NK-92 (cell line): ENCODE data around the gene PLD1.
"Not testable (repeated sequence)": the region's sequence is repeated elsewhere in the genome, so short reads cannot be mapped to it uniquely, and the experiment has no call there.

ENCODE experiments used
- DNase-seq: peaks from one replicate; lab custom pipeline; 2025; ENCODE audit not compliant: unreplicated experiment; lab: John Stamatoyannopoulos, UW

PLD1 gene

DNA sequence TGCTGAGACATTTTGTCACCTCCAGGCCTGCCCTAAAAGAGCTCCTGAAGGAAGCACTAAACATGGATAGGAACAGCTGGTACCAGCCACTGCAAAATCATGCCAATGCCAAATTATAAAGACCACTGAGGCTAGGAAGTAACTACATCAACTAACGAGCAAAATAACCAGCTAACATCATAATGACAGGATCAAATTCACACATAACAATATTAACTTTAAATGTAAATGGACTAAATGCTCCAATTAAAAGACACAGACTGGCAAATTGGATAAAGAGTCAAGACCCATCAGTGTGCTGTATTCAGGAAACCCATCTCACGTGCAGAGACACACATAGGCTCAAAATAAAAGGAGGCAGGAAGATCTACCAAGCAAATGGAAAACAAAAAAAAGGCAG is 183.5 kb downstream of the PLD1 start:
- not testable (repeated sequence) for DNase-seq

GRCh38 chr3:171622126-171622525 is 188.2 kb downstream of the PLD1 start:
- DNase-seq, result no peak

DNA sequence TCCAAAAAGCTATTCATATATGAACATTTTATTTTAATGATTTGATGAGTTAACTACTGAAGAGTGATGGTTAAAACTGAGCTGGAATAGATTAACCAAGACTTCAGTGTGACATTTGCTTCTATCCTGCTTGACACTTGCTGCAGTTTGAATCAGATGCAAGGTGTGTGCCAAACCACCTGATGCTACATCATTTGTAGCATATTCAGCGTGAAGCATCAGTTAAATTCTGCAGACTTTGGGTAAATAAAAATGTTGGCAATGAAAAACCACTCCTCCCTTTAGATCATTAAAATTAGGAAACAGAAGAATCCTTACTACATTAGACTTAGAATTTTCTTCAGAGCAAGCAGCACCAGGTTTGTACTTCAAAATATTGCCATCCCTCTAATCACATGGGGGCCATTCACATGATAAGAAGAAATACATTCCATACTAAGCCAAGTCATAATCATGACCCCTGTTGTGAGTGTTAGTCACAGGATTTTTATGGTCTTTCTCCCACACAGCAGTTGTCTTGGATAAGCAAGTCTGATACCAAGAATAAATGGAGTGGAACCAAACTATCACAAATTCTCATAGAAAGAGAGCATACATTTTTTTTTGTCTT is 189.4 kb downstream of the PLD1 start:
- DNase-seq, result no peak

DNA sequence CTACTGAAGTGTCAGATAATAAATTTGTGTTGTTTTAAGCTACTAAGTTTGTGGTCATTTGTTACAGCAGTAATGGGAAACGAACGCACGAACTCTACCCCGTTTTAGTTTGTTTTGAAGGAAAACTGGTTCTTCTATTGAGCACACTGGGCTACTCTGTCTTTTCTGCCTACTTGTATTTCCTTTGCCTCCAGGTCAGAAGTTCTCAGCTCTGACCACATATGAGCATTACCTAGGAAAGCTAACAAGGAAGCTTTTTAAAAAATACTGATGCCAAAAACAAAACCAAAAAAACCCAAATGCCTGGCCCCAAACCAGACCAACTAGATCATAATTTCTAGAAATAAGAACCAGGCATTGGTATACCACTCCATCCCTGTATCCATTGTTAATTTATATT is 193.5 kb downstream of the PLD1 start:
- DNase-seq, result no peak

GRCh38 chr3:171615686-171616085 is 194.6 kb downstream of the PLD1 start:
- DNase-seq, result no peak

GRCh38 chr3:171615281-171615680 is 195.0 kb downstream of the PLD1 start:
- no peak for DNase-seq

DNA sequence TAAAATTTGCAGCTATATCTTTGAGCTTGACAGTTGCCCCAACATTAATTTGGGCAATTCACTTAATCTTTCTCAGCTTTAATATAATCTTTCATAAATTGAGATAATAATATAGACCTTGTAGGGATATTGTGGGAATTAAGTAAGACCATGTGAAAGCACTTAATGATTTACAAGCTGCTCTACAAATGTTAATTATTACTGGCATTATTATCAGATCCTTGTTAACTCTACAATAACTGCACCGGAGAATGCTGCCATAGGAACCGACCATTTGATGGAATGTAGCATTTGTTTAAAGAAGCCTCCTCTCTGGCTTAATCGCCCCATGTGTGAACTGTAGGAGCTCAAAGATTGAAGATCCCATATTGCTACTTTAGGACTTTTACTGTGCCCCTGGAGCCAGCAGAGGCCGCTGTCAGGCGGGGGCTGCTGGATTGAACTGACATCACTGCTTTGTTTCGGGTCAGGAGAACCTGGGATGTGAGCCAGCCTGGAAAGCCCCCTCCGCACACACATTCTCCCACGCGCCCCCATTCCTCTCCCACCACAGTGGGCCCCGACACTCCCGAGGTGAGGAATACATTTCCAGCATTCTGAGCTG is 195.9 kb downstream of the PLD1 start:
- no peak for DNase-seq

- no peak for DNase-seq
These were observed 202.8 kb downstream of the PLD1 start for GRCh38 chr3:171607452-171607851.

- DNase-seq, result no peak
These were observed 204.0 kb downstream of the PLD1 start for GRCh38 chr3:171606151-171606751.

DNA sequence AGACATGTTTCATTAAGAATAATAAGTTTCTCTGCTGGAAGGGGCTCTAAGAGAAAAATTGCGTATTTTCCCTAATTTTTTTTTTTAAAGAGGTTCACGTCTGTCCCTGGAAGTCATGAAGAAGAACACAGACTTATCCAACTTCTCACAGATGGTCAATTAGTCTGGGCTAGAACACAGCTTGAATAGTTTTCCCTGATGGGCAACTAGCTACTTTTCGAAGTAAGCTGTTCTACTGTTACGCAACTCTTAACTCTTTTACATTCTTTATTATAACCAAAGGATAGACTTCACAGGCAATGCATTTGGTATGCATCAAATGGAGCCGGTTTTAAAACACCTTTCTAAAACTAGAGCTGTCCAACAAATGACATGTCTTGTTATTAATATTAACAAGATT is 205.9 kb downstream of the PLD1 start:
- no peak for DNase-seq

GRCh38 chr3:171602072-171602471 is 208.2 kb downstream of the PLD1 start:
- no peak for DNase-seq

GRCh38 chr3:171600030-171600429 is 210.3 kb downstream of the PLD1 start:
- DNase-seq, result no peak

- no peak for DNase-seq
These were observed 211.3 kb downstream of the PLD1 start for GRCh38 chr3:171598990-171599389.

GRCh38 chr3:171592786-171593185 is 217.5 kb downstream of the PLD1 start:
- DNase-seq, result no peak

- no peak for DNase-seq
These were observed 219.2 kb downstream of the PLD1 start for GRCh38 chr3:171591070-171591469.

DNA sequence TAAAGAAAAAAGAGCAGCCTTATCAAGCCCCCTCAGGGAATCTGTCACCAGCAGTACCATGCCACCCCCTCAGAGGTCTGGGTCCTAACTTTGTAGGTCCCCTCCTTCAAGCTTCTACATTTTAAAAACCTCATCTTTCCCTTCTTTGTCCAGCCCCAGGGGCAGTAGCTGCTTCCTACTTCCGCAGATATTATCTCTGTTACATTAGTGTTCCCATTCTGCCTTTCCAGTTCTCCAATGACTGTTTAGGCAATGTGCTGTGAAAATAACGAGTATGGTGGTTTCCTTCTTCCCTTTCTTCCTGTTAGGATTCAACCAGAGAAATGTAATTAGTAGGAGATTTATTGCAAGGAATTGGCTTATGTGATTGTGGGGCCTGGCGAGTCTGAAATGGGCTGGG is 224.0 kb downstream of the PLD1 start:
- no peak for DNase-seq

DNA sequence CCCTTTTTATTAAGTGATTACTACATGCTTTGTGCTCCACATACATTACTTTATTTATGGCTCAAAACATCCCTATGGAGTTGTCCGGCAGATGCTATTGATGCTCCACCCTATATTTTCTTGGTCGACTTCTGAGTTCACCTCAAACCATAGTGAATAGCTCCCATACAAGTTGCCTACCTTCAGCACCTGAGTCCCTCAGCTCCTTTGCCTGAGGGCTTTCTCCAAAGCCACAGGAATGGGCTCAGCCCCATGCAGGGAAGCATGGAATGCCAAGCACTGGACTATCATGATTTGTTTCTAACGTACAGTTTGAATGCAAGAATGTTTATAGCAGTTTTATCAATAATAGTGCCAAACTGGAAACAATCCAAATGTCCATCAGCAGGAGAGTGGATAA is 225.2 kb downstream of the PLD1 start:
- DNase-seq, result no peak

- no peak for DNase-seq
These were observed 226.2 kb downstream of the PLD1 start for GRCh38 chr3:171584100-171584499.

DNA sequence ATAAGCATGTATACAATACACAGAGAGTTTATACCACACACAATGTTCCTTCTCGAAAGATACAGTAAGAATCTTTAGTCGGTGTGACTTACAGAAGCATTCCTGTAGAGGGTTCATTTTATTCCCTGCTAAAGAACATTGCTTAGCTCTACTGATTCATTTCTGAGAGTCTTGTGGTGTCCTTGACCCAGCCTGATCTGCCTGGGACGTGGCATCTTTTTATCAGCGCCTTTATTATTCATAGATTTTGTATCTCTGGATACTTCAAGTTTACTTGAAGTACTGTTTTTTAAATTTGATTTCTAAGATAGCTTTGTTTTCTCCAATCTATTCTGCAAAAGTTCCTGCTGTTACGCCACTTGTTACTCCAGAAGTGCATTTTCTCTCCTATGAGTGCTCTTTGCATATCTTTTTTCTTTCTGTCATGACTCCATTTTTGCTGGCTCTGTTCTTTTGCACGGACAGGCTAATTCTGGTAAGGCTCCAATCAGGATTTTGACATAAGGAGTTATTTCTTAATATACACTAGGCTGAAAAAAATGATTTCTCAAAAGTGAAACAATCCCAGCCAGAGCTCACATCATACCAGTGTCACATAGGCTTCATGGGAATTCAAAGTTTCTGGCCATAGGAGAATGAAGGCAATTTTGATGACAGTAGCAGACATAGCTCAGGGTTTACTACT is 235.6 kb downstream of the PLD1 start:
- DNase-seq, result no peak

- no peak for DNase-seq
These were observed 240.6 kb downstream of the PLD1 start for GRCh38 chr3:171569571-171570132.

DNA sequence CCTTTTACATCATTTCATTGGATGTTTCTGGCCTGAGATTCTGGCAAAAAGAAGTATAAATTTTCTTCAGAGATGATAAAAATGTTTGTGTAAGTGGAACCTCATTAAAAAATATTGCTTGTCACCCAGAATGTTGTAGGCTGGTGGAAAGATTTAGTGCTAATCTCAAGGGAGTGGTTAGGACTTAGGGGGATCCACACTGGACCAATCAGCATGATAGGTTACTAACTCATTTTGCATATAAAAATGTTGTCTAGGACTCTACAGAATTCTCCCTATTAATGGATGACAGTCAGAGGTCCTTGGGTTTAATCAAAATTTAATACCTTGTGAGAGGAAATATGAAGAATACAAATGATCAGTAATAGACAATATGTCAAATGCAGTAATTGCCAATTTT is 241.5 kb downstream of the PLD1 start:
- DNase-seq, result no peak
